Measurements from ENCODE around the gene TAOK1. TPM values are rescaled to one million over a fixed set of nuclear protein-coding genes. Genes with fewer than 3 reads are reported as not detected.

The TAOK1 gene
- total and polyA plus RNA-seq, 10 of the 15 experiments (the other 5 are each of a cell fraction or from before 2014, with no cell fraction given) = 2.0 to 27.1 (median 11.8) TPM

DNA sequence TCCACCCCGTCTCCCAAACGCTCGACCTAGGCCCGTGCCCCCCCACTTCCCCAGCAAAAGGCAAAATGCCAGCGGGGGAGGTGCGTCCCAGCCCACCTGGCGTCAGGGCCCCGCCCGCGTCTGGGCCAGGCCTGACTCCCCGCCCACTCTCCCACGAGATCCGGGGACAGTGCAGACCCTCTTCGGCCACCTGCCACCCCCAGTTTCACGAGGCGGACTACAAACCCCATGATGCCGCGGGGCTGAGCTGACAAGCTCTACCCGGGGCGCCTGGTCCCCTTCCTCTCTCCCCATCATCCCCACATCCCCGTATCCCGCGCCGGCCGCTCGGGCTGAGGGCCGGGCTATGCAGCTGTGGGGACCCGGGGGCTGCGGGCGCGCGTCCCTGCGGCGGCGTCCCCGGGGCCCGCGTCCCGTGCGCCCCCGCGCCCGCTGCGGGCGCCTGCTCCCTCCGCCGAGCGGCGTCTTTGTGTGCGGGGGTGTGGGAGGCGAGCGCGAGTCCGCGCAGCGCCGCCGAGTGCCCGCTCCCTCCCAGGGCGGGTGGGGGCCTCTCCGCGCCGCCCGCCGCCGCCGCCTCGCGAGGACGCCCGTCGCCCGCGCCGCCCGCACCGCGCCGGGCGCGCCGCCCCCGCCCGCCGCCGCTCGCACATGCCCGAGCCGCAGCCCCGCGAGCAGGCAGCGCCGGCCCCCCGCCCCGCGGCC lies 202.8 kb downstream of the TAOK1 start, which contains the start of gene ANKRD13B:
Gene ANKRD13B, plus strand, starts transcription at position 283 of the 702 bp plus-strand sequence. CDS start 490 bp downstream, outside the sequence.
- Histone ChIP-seq H4K20me1 (ENCODE audit: control insufficient read depth, insufficient read depth) (no peaks in the 10 kb centered on the region), H3K4me3 (peak within 1 kb of the TSS; percentile 67), H3K4me1 (ENCODE audit: control insufficient read depth, insufficient read depth, low read length) (peaks cover 36% of the 10 kb centered on the region), H3K9me3 (replicated peaks; ENCODE audit: control insufficient read depth, insufficient read depth, low read length) (no peaks in the 10 kb centered on the region), H3K36me3 (ENCODE audit: control insufficient read depth in 2 of 2, insufficient read depth in 2 of 2, low read length in 1 of 2) (no peaks in the 10 kb centered on the region), H3K79me2 (ENCODE audit: control insufficient read depth, insufficient read depth, low read length) (peaks cover 14% of the 10 kb centered on the region), H3K4me2 (ENCODE audit: control insufficient read depth, insufficient read depth) (peak within 1 kb of the TSS; percentile 100), H2AFZ (ENCODE audit: control insufficient read depth, low read depth, low read length) (peak within 1 kb of the TSS; percentile 68), H3K27ac (ENCODE audit: control insufficient read depth, insufficient read depth) (no peak within 1 kb of the TSS), H3K27me3 (replicated peaks in 1 of 2; ENCODE audit: control insufficient read depth in 2 of 2, insufficient read depth in 2 of 2, low read length in 1 of 2) (no peaks in the 10 kb centered on the region; a peak in 1 of 4 replicates), H3K9ac (ENCODE audit: control insufficient read depth, insufficient read depth, low read length) (peak within 1 kb of the TSS; percentile 39; the same call in 1 of the 2 replicates)
- FAIRE-seq = no peak
- in situ Hi-C loops (cut with MboI) = no loop called here
- POLR2A ChIA-PET = interaction anchor here (0.6 to 1.4 kb wide), 3 partner anchors 12 to 212 kb away, joined by 4 to 9 read pairs (median 4); no protein-coding TSS in a partner anchor
- CTCF ChIA-PET = interaction anchor here (0.6 to 5.0 kb wide), 14 partner anchors 11 to 222 kb away, joined by 3 to 72 read pairs (median 6); partner anchors contain the start of genes TAOK1 and TP53I13
- no peak for DNase-seq (ENCODE audit: low read depth, low spot score)
- intact Hi-C loops (cut with micrococcal nuclease; ENCODE audit: unreplicated experiment) = loop anchor here (10.0 kb wide), 1 partner anchor 228 kb away; no protein-coding TSS in a partner anchor
- SMC1A ChIA-PET (ENCODE audit: uncharacterized antibody, unreplicated experiment) = interaction anchor here (0.7 to 3.0 kb wide), 7 partner anchors 7 to 223 kb away, joined by 3 to 17 read pairs (median 5); no protein-coding TSS in a partner anchor
- ATAC-seq = peak; percentile 6; the same call in 1 of the 3 replicates
- no TSS peak for BruUV-seq (replicated peaks)
- RAD21 ChIA-PET (ENCODE audit: unreplicated experiment) = interaction anchor here (0.5 to 2.9 kb wide), 7 partner anchors 11 to 223 kb away, joined by 3 to 20 read pairs (median 13); no protein-coding TSS in a partner anchor
- 1% methylated on average over 45 of the region's 96 CpGs for WGBS (ENCODE audit: insufficient coverage, insufficient replicate concordance, low lambda C conversion rate, missing lambda C conversion rate)
- TF ChIP-seq GATAD2B (conservative IDR thresholded peaks at IDR 0.05; ENCODE audit: low read depth) = peak; percentile 55
- no peak for TF ChIP-seq PAX5 (IDR thresholded peaks at IDR 0.05; ENCODE audit: borderline replicate concordance, low read depth, low read length)
- no peak for TF ChIP-seq RAD51 (IDR thresholded peaks at IDR 0.05)
- TF ChIP-seq, protein P1, sequence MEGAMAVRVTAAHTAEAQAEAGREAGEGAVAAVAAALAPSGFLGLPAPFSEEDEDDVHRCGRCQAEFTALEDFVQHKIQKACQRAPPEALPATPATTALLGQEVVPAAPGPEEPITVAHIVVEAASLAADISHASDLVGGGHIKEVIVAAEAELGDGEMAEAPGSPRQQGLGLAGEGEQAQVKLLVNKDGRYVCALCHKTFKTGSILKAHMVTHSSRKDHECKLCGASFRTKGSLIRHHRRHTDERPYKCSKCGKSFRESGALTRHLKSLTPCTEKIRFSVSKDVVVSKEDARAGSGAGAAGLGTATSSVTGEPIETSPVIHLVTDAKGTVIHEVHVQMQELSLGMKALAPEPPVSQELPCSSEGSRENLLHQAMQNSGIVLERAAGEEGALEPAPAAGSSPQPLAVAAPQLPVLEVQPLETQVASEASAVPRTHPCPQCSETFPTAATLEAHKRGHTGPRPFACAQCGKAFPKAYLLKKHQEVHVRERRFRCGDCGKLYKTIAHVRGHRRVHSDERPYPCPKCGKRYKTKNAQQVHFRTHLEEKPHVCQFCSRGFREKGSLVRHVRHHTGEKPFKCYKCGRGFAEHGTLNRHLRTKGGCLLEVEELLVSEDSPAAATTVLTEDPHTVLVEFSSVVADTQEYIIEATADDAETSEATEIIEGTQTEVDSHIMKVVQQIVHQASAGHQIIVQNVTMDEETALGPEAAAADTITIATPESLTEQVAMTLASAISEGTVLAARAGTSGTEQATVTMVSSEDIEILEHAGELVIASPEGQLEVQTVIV (IDR thresholded peaks at IDR 0.05; ENCODE audit: borderline replicate concordance, partially characterized antibody) = no peak
- no peak for TF ChIP-seq SMAD1 (IDR thresholded peaks at IDR 0.05; ENCODE audit: low read depth, partially characterized antibody)
- no peak for TF ChIP-seq EP300 (IDR thresholded peaks at IDR 0.05; ENCODE audit: borderline replicate concordance in 1 of 2, control insufficient read depth in 1 of 2, low read depth in 2 of 2, low read length in 2 of 2)
- TF ChIP-seq SUPT20H (IDR thresholded peaks at IDR 0.05; ENCODE audit: borderline replicate concordance, control insufficient read depth, low read depth, low read length) = no peak
- no peak for TF ChIP-seq ZNF207 (IDR thresholded peaks at IDR 0.05; ENCODE audit: borderline replicate concordance)
- no peak for TF ChIP-seq NR2C2 (IDR thresholded peaks at IDR 0.05; ENCODE audit: borderline replicate concordance, control insufficient read depth, insufficient read length, low read depth)
- TF ChIP-seq, protein P2, sequence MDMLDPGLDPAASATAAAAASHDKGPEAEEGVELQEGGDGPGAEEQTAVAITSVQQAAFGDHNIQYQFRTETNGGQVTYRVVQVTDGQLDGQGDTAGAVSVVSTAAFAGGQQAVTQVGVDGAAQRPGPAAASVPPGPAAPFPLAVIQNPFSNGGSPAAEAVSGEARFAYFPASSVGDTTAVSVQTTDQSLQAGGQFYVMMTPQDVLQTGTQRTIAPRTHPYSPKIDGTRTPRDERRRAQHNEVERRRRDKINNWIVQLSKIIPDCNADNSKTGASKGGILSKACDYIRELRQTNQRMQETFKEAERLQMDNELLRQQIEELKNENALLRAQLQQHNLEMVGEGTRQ (IDR thresholded peaks at IDR 0.05; ENCODE audit: borderline replicate concordance, low read depth, low read length) = no peak
- no peak for TF ChIP-seq STAT1 (conservative IDR thresholded peaks at IDR 0.05)
- no peak for TF ChIP-seq TBL1XR1 (IDR thresholded peaks at IDR 0.05; ENCODE audit: low read depth, low read length)
- TF ChIP-seq ZNF217 (IDR thresholded peaks at IDR 0.05) = no peak
- TF ChIP-seq POU2F2 (IDR thresholded peaks at IDR 0.05; ENCODE audit: borderline replicate concordance, low read depth, low read length) = no peak
- TF ChIP-seq IKZF2 (IDR thresholded peaks at IDR 0.05) = no peak
- 0 out of 2 replicates have a peak, but pooled peaks have one; percentile 9 for TF ChIP-seq NR2F1 (conservative IDR thresholded peaks at IDR 0.05)
- no peak for TF ChIP-seq SMARCA5 (IDR thresholded peaks at IDR 0.05)
- no peak for TF ChIP-seq ZNF622 (IDR thresholded peaks at IDR 0.05)
- no peak for TF ChIP-seq RAD21 (IDR thresholded peaks at IDR 0.05; ENCODE audit: insufficient read depth, low read depth, low read length)
- TF ChIP-seq MYC (IDR thresholded peaks at IDR 0.05; ENCODE audit: insufficient read depth, insufficient read length, insufficient replicate concordance, low read length, severe bottlenecking) = no peak

Measured in GM12878 (cell line).